Osteocyte (in vitro differentiated cells): ENCODE measurements around the gene PTPRR. TPM values are rescaled to one million over a fixed set of nuclear protein-coding genes. Genes with fewer than 3 reads are reported as not detected.

ENCODE experiments used
- DNase-seq: peaks from one replicate; pipeline ENCODE4 v3.0.0; 2021; ENCODE audit warnings: mixed read lengths; ENCODE audit not compliant: unreplicated experiment; ENCODE audit errors: extremely low spot score
- H3K27ac Mint-ChIP-seq: one replicate; pipeline ENCODE4 v1.8.0; 2021; ENCODE audit warnings: mild to moderate bottlenecking, mixed read lengths; ENCODE audit not compliant: unreplicated experiment
- H3K27me3 Mint-ChIP-seq: one replicate; pipeline ENCODE4 v1.8.0; 2021; ENCODE audit warnings: mixed read lengths; ENCODE audit not compliant: unreplicated experiment
- H3K36me3 Mint-ChIP-seq: one replicate; pipeline ENCODE4 v1.8.0; 2021; ENCODE audit warnings: mixed read lengths; ENCODE audit not compliant: unreplicated experiment
- H3K4me1 Mint-ChIP-seq: one replicate; pipeline ENCODE4 v1.8.0; 2021; ENCODE audit warnings: mixed read lengths; ENCODE audit not compliant: unreplicated experiment
- H3K4me3 Mint-ChIP-seq: one replicate; pipeline ENCODE4 v1.8.0; 2021; ENCODE audit warnings: mild to moderate bottlenecking, moderate library complexity, mixed read lengths; ENCODE audit not compliant: unreplicated experiment
- H3K9me3 Mint-ChIP-seq: one replicate; pipeline ENCODE4 v1.8.0; 2021; ENCODE audit warnings: mixed read lengths; ENCODE audit not compliant: unreplicated experiment
- CTCF ChIP-seq: fragments of 200-600 bp; sonication (generic); IDR thresholded peaks from 2 replicates; pipeline ENCODE4 v1.5.0; 2021; ENCODE audit warnings: antibody characterized with exemption, mild to moderate bottlenecking, moderate library complexity
- total RNA-seq: library from RNA; stranded (reverse); gene quantifications from 2 replicates; pipeline ENCODE4 v1.2.1, GENCODE V29; 2021

The PTPRR gene
- total RNA-seq, 1 donor from 2014 or later = 0.21 TPM

GRCh38 chr12:70843363-70843762, 77.2 kb downstream of the PTPRR start:
- no peaks in the 10 kb centered on the region for H3K36me3 Mint-ChIP-seq
- no peaks in the 10 kb centered on the region for H3K4me1 Mint-ChIP-seq
- no peaks in the 10 kb centered on the region for H3K9me3 Mint-ChIP-seq
- no peak for DNase-seq
- TF ChIP-seq CTCF = no peak
- peaks cover 7% of the 10 kb centered on the region for H3K27me3 Mint-ChIP-seq
- no peak overlapping the region for H3K4me3 Mint-ChIP-seq
- no peak overlapping the region for H3K27ac Mint-ChIP-seq

GRCh38 chr12:70842942-70843341, 77.6 kb downstream of the PTPRR start:
- no peak overlapping the region for H3K4me3 Mint-ChIP-seq
- no peaks in the 10 kb centered on the region for H3K9me3 Mint-ChIP-seq
- H3K36me3 Mint-ChIP-seq = no peaks in the 10 kb centered on the region
- H3K27ac Mint-ChIP-seq = no peak overlapping the region
- no peaks in the 10 kb centered on the region for H3K4me1 Mint-ChIP-seq
- peaks cover 7% of the 10 kb centered on the region for H3K27me3 Mint-ChIP-seq
- no peak for DNase-seq
- no peak for TF ChIP-seq CTCF

- TF ChIP-seq CTCF = no peak
- DNase-seq = no peak
- H3K9me3 Mint-ChIP-seq = no peaks in the 10 kb centered on the region
- H3K4me3 Mint-ChIP-seq = no peak overlapping the region
- H3K4me1 Mint-ChIP-seq = no peaks in the 10 kb centered on the region
- no peak overlapping the region for H3K27ac Mint-ChIP-seq
- peaks cover 11% of the 10 kb centered on the region for H3K27me3 Mint-ChIP-seq
- no peaks in the 10 kb centered on the region for H3K36me3 Mint-ChIP-seq
Measured at GRCh38 chr12:70842136-70842535, 78.4 kb downstream of the PTPRR start.

GRCh38 chr12:70840656-70841350, 79.7 kb downstream of the PTPRR start:
- Mint-ChIP-seq H3K4me1 (no peaks in the 10 kb centered on the region), H3K36me3 (no peaks in the 10 kb centered on the region)

GRCh38 chr12:70839544-70839943, 81.0 kb downstream of the PTPRR start:
- Mint-ChIP-seq H3K27ac (no peak overlapping the region), H3K9me3 (no peaks in the 10 kb centered on the region), H3K4me3 (no peak overlapping the region), H3K36me3 (no peaks in the 10 kb centered on the region), H3K27me3 (peaks cover 17% of the 10 kb centered on the region), H3K4me1 (no peaks in the 10 kb centered on the region)
- DNase-seq = no peak
- no peak for TF ChIP-seq CTCF

More at GRCh38 chr12:70840656-70841350, 79.7 kb downstream of the PTPRR start:
- Mint-ChIP-seq H3K4me3 (no peak overlapping the region), H3K27ac (no peak overlapping the region), H3K27me3 (peaks cover 19% of the 10 kb centered on the region), H3K9me3 (no peaks in the 10 kb centered on the region)
- no peak for DNase-seq
- no peak for TF ChIP-seq CTCF
